Central memory CD8-positive, alpha-beta T cell (primary cell): Measurements from ENCODE around the gene KIAA0753.

Source experiments
- ATAC-seq: fragments of 150-1000 bp; cut with Tn5 transposase; replicated peaks from 2 replicates; pipeline ENCODE4 v1.10.0; 2022; ENCODE audit warnings: mild to moderate bottlenecking, moderate FRiP score, moderate number of reproducible peaks; ENCODE audit not compliant: poor library complexity, severe bottlenecking; ENCODE audit errors: extremely low read depth
- DNase-seq, 2 donors: peaks; one replicate each; pipeline ENCODE4 v3.0.0; 2021; ENCODE audit warnings: low spot score in 2 of 2
- H3K27ac Mint-ChIP-seq: one replicate; pipeline ENCODE4 v1.8.0; 2022; ENCODE audit warnings: low read depth, mild to moderate bottlenecking, moderate library complexity, mixed read lengths
- H3K27me3 Mint-ChIP-seq: one replicate; pipeline ENCODE4 v1.8.0; 2022; ENCODE audit warnings: mixed read lengths
- H3K36me3 Mint-ChIP-seq: one replicate; pipeline ENCODE4 v1.8.0; 2022; ENCODE audit warnings: mild to moderate bottlenecking, moderate library complexity, mixed read lengths; ENCODE audit not compliant: insufficient read depth
- H3K4me1 Mint-ChIP-seq: one replicate; pipeline ENCODE4 v1.8.0; 2022; ENCODE audit warnings: mixed read lengths
- H3K4me3 Mint-ChIP-seq: one replicate; pipeline ENCODE4 v1.8.0; 2022; ENCODE audit warnings: mild to moderate bottlenecking, moderate library complexity, mixed read lengths
- H3K9me3 Mint-ChIP-seq: one replicate; pipeline ENCODE4 v1.8.0; 2022; ENCODE audit warnings: mixed read lengths

KIAA0753 gene

GRCh38 chr17:6640536-6641246 lies at the start of gene KIAA0753, which contains the start of gene TXNDC17:
Gene KIAA0753, minus strand, starts transcription at chr17:6640711. Its CDS starts 5,608 bp downstream, at chr17:6635103.
Gene TXNDC17, plus strand, starts transcription at chr17:6641060. Its CDS starts 23 bp downstream, at chr17:6641083.
- ATAC-seq (peak; percentile 84), DNase-seq (peak; percentile 86)
- Mint-ChIP-seq H3K27me3 (no peaks in the 10 kb centered on the region), H3K4me3 (peak within 1 kb of the TSS; percentile 95), H3K4me1 (peaks cover 72% of the 10 kb centered on the region), H3K9me3 (no peaks in the 10 kb centered on the region), H3K36me3 (peaks cover 33% of the 10 kb centered on the region), H3K27ac (peak within 1 kb of the TSS; percentile 94)

- no peak overlapping the region for H3K4me3 Mint-ChIP-seq
- no peak for ATAC-seq
- peaks cover 1% of the 10 kb centered on the region for H3K36me3 Mint-ChIP-seq
- DNase-seq, result no peak
- no peak overlapping the region for H3K27ac Mint-ChIP-seq
- peaks cover 84% of the 10 kb centered on the region for H3K27me3 Mint-ChIP-seq
- no peaks in the 10 kb centered on the region for H3K9me3 Mint-ChIP-seq
- no peaks in the 10 kb centered on the region for H3K4me1 Mint-ChIP-seq
These were observed 48.4 kb upstream of the KIAA0753 start for GRCh38 chr17:6688944-6689343.

- H3K27ac Mint-ChIP-seq, result no peak overlapping the region
- no peaks in the 10 kb centered on the region for H3K4me1 Mint-ChIP-seq
- peaks cover 83% of the 10 kb centered on the region for H3K27me3 Mint-ChIP-seq
- no peak for DNase-seq
- peaks cover 3% of the 10 kb centered on the region for H3K36me3 Mint-ChIP-seq
- no peak for ATAC-seq
- no peak overlapping the region for H3K4me3 Mint-ChIP-seq
- H3K9me3 Mint-ChIP-seq, result no peaks in the 10 kb centered on the region
These were observed 45.5 kb upstream of the KIAA0753 start for GRCh38 chr17:6686026-6686425.

- H3K4me1 Mint-ChIP-seq, result no peaks in the 10 kb centered on the region
- no peak overlapping the region for H3K27ac Mint-ChIP-seq
- H3K9me3 Mint-ChIP-seq, result no peaks in the 10 kb centered on the region
- H3K27me3 Mint-ChIP-seq, result peaks cover 83% of the 10 kb centered on the region
- no peak overlapping the region for H3K4me3 Mint-ChIP-seq
- no peak for ATAC-seq
- peaks cover 3% of the 10 kb centered on the region for H3K36me3 Mint-ChIP-seq
- no peak for DNase-seq
These were observed 44.6 kb upstream of the KIAA0753 start for GRCh38 chr17:6684881-6685767.

GRCh38 chr17:6684460-6684783 lies 43.9 kb upstream of the KIAA0753 start:
- DNase-seq (no peak), ATAC-seq (no peak)
- Mint-ChIP-seq H3K27me3 (peaks cover 79% of the 10 kb centered on the region), H3K9me3 (no peaks in the 10 kb centered on the region), H3K4me1 (no peaks in the 10 kb centered on the region), H3K27ac (no peak overlapping the region), H3K4me3 (no peak overlapping the region), H3K36me3 (peaks cover 2% of the 10 kb centered on the region)

GRCh38 chr17:6683730-6684459 lies 43.4 kb upstream of the KIAA0753 start:
- H3K4me1 Mint-ChIP-seq, result no peaks in the 10 kb centered on the region

GRCh38 chr17:6683081-6683684 lies 42.7 kb upstream of the KIAA0753 start:
- Mint-ChIP-seq H3K27ac (no peak overlapping the region), H3K4me3 (no peak overlapping the region), H3K27me3 (peaks cover 86% of the 10 kb centered on the region), H3K36me3 (peaks cover 2% of the 10 kb centered on the region), H3K4me1 (no peaks in the 10 kb centered on the region), H3K9me3 (no peaks in the 10 kb centered on the region)
- DNase-seq (no peak), ATAC-seq (no peak)

More at GRCh38 chr17:6683730-6684459, 43.4 kb upstream of the KIAA0753 start:
- H3K27me3 Mint-ChIP-seq, result peaks cover 79% of the 10 kb centered on the region
- ATAC-seq (no peak), DNase-seq (no peak)
- no peak overlapping the region for H3K27ac Mint-ChIP-seq
- H3K9me3 Mint-ChIP-seq, result no peaks in the 10 kb centered on the region
- peaks cover 2% of the 10 kb centered on the region for H3K36me3 Mint-ChIP-seq
- H3K4me3 Mint-ChIP-seq, result no peak overlapping the region

GRCh38 chr17:6682339-6682738 lies 41.8 kb upstream of the KIAA0753 start:
- Mint-ChIP-seq H3K36me3 (peaks cover 2% of the 10 kb centered on the region), H3K4me3 (no peak overlapping the region), H3K4me1 (peaks cover 8% of the 10 kb centered on the region)

GRCh38 chr17:6681671-6682070 lies 41.2 kb upstream of the KIAA0753 start:
- H3K27me3 Mint-ChIP-seq, result peaks cover 81% of the 10 kb centered on the region
- H3K36me3 Mint-ChIP-seq, result peaks cover 2% of the 10 kb centered on the region
- no peak for DNase-seq
- H3K9me3 Mint-ChIP-seq, result no peaks in the 10 kb centered on the region
- peaks cover 12% of the 10 kb centered on the region for H3K4me1 Mint-ChIP-seq
- no peak for ATAC-seq
- no peak overlapping the region for H3K27ac Mint-ChIP-seq
- H3K4me3 Mint-ChIP-seq, result no peak overlapping the region

More at GRCh38 chr17:6682339-6682738, 41.8 kb upstream of the KIAA0753 start:
- ATAC-seq, result no peak
- H3K9me3 Mint-ChIP-seq, result no peaks in the 10 kb centered on the region
- H3K27ac Mint-ChIP-seq, result no peak overlapping the region
- DNase-seq, result no peak
- peaks cover 86% of the 10 kb centered on the region for H3K27me3 Mint-ChIP-seq

- no peak for ATAC-seq
- H3K27me3 Mint-ChIP-seq, result peaks cover 76% of the 10 kb centered on the region
- no peaks in the 10 kb centered on the region for H3K9me3 Mint-ChIP-seq
- peaks cover 2% of the 10 kb centered on the region for H3K36me3 Mint-ChIP-seq
- DNase-seq, result no peak
- no peak overlapping the region for H3K4me3 Mint-ChIP-seq
- H3K4me1 Mint-ChIP-seq, result peaks cover 12% of the 10 kb centered on the region
- H3K27ac Mint-ChIP-seq, result no peak overlapping the region
These were observed 40.7 kb upstream of the KIAA0753 start for GRCh38 chr17:6681176-6681575.

- Mint-ChIP-seq H3K27ac (no peak overlapping the region), H3K4me1 (peaks cover 12% of the 10 kb centered on the region), H3K9me3 (no peaks in the 10 kb centered on the region), H3K27me3 (peaks cover 57% of the 10 kb centered on the region), H3K4me3 (no peak overlapping the region), H3K36me3 (peaks cover 2% of the 10 kb centered on the region)
- ATAC-seq, result no peak
- no peak for DNase-seq
These were observed 38.7 kb upstream of the KIAA0753 start for GRCh38 chr17:6679241-6679640.

GRCh38 chr17:6677946-6678345 lies 37.4 kb upstream of the KIAA0753 start:
- peaks cover 12% of the 10 kb centered on the region for H3K4me1 Mint-ChIP-seq
- H3K36me3 Mint-ChIP-seq, result peaks cover 2% of the 10 kb centered on the region
- no peak overlapping the region for H3K27ac Mint-ChIP-seq
- peaks cover 54% of the 10 kb centered on the region for H3K27me3 Mint-ChIP-seq
- ATAC-seq (no peak), DNase-seq (no peak)
- no peaks in the 10 kb centered on the region for H3K9me3 Mint-ChIP-seq
- H3K4me3 Mint-ChIP-seq, result no peak overlapping the region
